Cardiac muscle cell (in vitro differentiated cells and primary cell): ENCODE results near the gene TCF15. TPM values are rescaled to one million over a fixed set of nuclear protein-coding genes. Genes with fewer than 3 reads are reported as not detected.

Experiments
- DNase-seq, 2 donors: peaks; one replicate each; pipeline versions ENCODE4 v3.0.0 to v3.0.0-alpha.2; 2010 to 2017; ENCODE audit warnings: low read depth in 1 of 2, low spot score in 1 of 2
- H3K27ac ChIP-seq: fragments of 200-600 bp; sonication (generic); 2 replicates; pipeline ENCODE4 v1.5.1; 2016
- H3K27me3 ChIP-seq: fragments of 200-600 bp; sonication (generic); 2 replicates; pipeline ENCODE4 v1.6.0; 2016; ENCODE audit warnings: control low read depth
- H3K36me3 ChIP-seq: fragments of 200-600 bp; sonication (generic); 2 replicates; pipeline ENCODE4 v1.5.1; 2016; ENCODE audit warnings: control low read depth
- H3K4me1 ChIP-seq: fragments of 200-600 bp; sonication (generic); 2 replicates; pipeline ENCODE4 v1.8.1; 2017; ENCODE audit warnings: low read depth, mild to moderate bottlenecking, mixed run types
- H3K4me3 ChIP-seq: fragments of 200-600 bp; sonication (generic); 2 replicates; pipeline ENCODE4 v1.5.1; 2016; ENCODE audit warnings: mild to moderate bottlenecking
- H3K9me3 ChIP-seq: fragments of 200-600 bp; sonication (generic); 2 replicates; pipeline ENCODE4 v1.5.1; 2017; ENCODE audit warnings: low read depth, mild to moderate bottlenecking, control low read depth
- CTCF ChIP-seq: IDR thresholded peaks from 2 replicates; pipeline ENCODE4 v1.5.1; 2012; ENCODE audit warnings: low read depth, mild to moderate bottlenecking, low read length
- polyA plus RNA-seq: library from polyadenylated mRNA; unstranded; fragments of >200 nt; fragmentation: Nextera tagmentation; extraction: Ambion mirVana; gene quantifications from 2 replicates; pipeline ENCODE4 v1.2.1, GENCODE V29; 2016
- total RNA-seq: library from RNA; depleted of rRNA; stranded (reverse); fragments of >200 nt; gene quantifications from 2 replicates; pipeline ENCODE4 v1.2.3, GENCODE V29; 2016

Gene TCF15
- total and polyA plus RNA-seq, 2 experiments from 2014 or later: 0.86 to 2.4 TPM

- Histone ChIP-seq H3K9me3 (no peaks in the 10 kb centered on the region), H3K4me1 (peaks cover 8% of the 10 kb centered on the region), H3K27me3 (no peaks in the 10 kb centered on the region), H3K4me3 (no peak overlapping the region), H3K36me3 (no peaks in the 10 kb centered on the region), H3K27ac (no peak overlapping the region)
- no peak for TF ChIP-seq CTCF
- DNase-seq: no peak
These were observed 46.9 kb downstream of the TCF15 start for GRCh38 chr20:563187-563586.

GRCh38 chr20:562232-562897, 47.7 kb downstream of the TCF15 start:
- H3K4me3 ChIP-seq: no peak overlapping the region

GRCh38 chr20:561437-562231, 48.5 kb downstream of the TCF15 start:
- TF ChIP-seq CTCF: peak; percentile 99
- Histone ChIP-seq H3K4me3 (no peak overlapping the region), H3K27me3 (no peaks in the 10 kb centered on the region), H3K27ac (no peak overlapping the region), H3K9me3 (no peaks in the 10 kb centered on the region), H3K36me3 (no peaks in the 10 kb centered on the region), H3K4me1 (no peaks in the 10 kb centered on the region)
- DNase-seq: peak; percentile 74 to 79

More at GRCh38 chr20:562232-562897, 47.7 kb downstream of the TCF15 start:
- H3K27me3 ChIP-seq: no peaks in the 10 kb centered on the region
- no peak overlapping the region for H3K27ac ChIP-seq
- no peak for DNase-seq
- no peaks in the 10 kb centered on the region for H3K36me3 ChIP-seq
- TF ChIP-seq CTCF: no peak
- no peaks in the 10 kb centered on the region for H3K9me3 ChIP-seq
- peaks cover under 1% of the 10 kb centered on the region for H3K4me1 ChIP-seq

- Histone ChIP-seq H3K4me1 (peaks cover 4% of the 10 kb centered on the region), H3K36me3 (no peaks in the 10 kb centered on the region), H3K27me3 (no peaks in the 10 kb centered on the region), H3K9me3 (no peaks in the 10 kb centered on the region), H3K4me3 (no peak overlapping the region), H3K27ac (no peak overlapping the region)
- TF ChIP-seq CTCF: no peak
- DNase-seq: no peak
These were observed 49.4 kb downstream of the TCF15 start for GRCh38 chr20:560680-561079.

GRCh38 chr20:558117-558516, 52.0 kb downstream of the TCF15 start:
- Histone ChIP-seq H3K27ac (no peak overlapping the region), H3K36me3 (no peaks in the 10 kb centered on the region), H3K4me3 (no peak overlapping the region), H3K9me3 (no peaks in the 10 kb centered on the region), H3K27me3 (no peaks in the 10 kb centered on the region), H3K4me1 (peaks cover 11% of the 10 kb centered on the region)
- no peak for TF ChIP-seq CTCF
- DNase-seq: no peak
